IMR-90 (cell line): ENCODE results near the gene RFXANK. TPM values are rescaled to one million over a fixed set of nuclear protein-coding genes. Genes with fewer than 3 reads are reported as not detected.
"Not testable (repeated sequence)": the region's sequence is repeated elsewhere in the genome, so short reads cannot be mapped to it uniquely, and the experiment has no call there.

Experiments
- ATAC-seq: fragments of 200-7000 bp; cut with Tn5 transposase; 2 replicates; pipeline ENCODE4 v1.9.1; 2020; ENCODE audit warnings: low read depth, mild to moderate bottlenecking, moderate library complexity
- BruUV-seq: library from RNA; stranded (reverse); fragments of 400-500 nt; replicated peaks from 2 replicates; lab custom pipeline; 2021; lab: Mats Ljungman, UMichigan
- CTCF ChIA-PET: fragments of 300-600 bp; formaldehyde crosslinking; extraction: SDS; loops from one replicate; lab custom pipeline; 2021; ENCODE audit warnings: antibody characterized with exemption; lab: Yijun Ruan, JAX
- POLR2A ChIA-PET: fragments of 300-600 bp; sonication (Branson Sonifier 250); formaldehyde crosslinking; loops from one replicate; lab custom pipeline; 2022; ENCODE audit warnings: antibody characterized with exemption; ENCODE audit not compliant: unreplicated experiment; lab: Charles Lee
- DNase-seq: peaks from one replicate; pipeline ENCODE4 v3.0.0; 2013
- H2AFZ ChIP-seq: replicated peaks from 2 replicates; pipeline ENCODE3; 2013; ENCODE audit warnings: low read length, mild to moderate bottlenecking; ENCODE audit not compliant: poor library complexity
- H2AK5ac ChIP-seq: 2 replicates; pipeline ENCODE4 v1.6.1; 2013; ENCODE audit warnings: low read depth, low read length, inconsistent platforms
- H2AK9ac ChIP-seq: replicated peaks from 2 replicates; pipeline ENCODE3; 2013; ENCODE audit warnings: mild to moderate bottlenecking, low read depth, low read length, moderate library complexity; ENCODE audit not compliant: poor library complexity
- H2BK120ac ChIP-seq: 2 replicates; pipeline ENCODE4 v1.6.1; 2013; ENCODE audit warnings: low read depth, low read length, inconsistent platforms
- H2BK15ac ChIP-seq: 3 replicates; pipeline ENCODE4 v1.6.1; 2013; ENCODE audit warnings: low read depth, low read length, inconsistent platforms
- H2BK20ac ChIP-seq: 2 replicates; pipeline ENCODE4 v1.6.1; 2013; ENCODE audit warnings: low read depth, mild to moderate bottlenecking, inconsistent platforms, low read length, moderate library complexity
- H2BK5ac ChIP-seq: 2 replicates; pipeline ENCODE4 v1.6.1; 2013; ENCODE audit warnings: mild to moderate bottlenecking, low read depth, low read length, inconsistent platforms; ENCODE audit not compliant: poor library complexity, severe bottlenecking
- H3K14ac ChIP-seq: replicated peaks from 2 replicates; pipeline ENCODE4 v1.6.1; 2013; ENCODE audit warnings: low read depth, low read length, inconsistent platforms
- H3K18ac ChIP-seq: 2 replicates; pipeline ENCODE4 v1.6.1; 2013; ENCODE audit warnings: low read depth, low read length, control low read depth
- H3K23ac ChIP-seq: 2 replicates; pipeline ENCODE4 v1.6.1; 2013; ENCODE audit warnings: low read depth, low read length, inconsistent platforms
- H3K27ac ChIP-seq: 2 replicates; pipeline ENCODE4 v1.5.1; 2013; ENCODE audit warnings: mild to moderate bottlenecking, control low read depth, low read length; ENCODE audit not compliant: insufficient read depth
- H3K27me3 ChIP-seq: 2 replicates; pipeline ENCODE4 v1.6.1; 2013; ENCODE audit warnings: low read length; ENCODE audit not compliant: control insufficient read depth, insufficient read depth
- H3K36me3 ChIP-seq: 2 replicates; pipeline ENCODE4 v1.6.1; 2013; ENCODE audit warnings: low read length, mixed read lengths; ENCODE audit not compliant: control insufficient read depth, insufficient read depth
- H3K4ac ChIP-seq: 2 replicates; pipeline ENCODE4 v1.6.1; 2013; ENCODE audit warnings: low read depth, low read length, inconsistent platforms
- H3K4me1 ChIP-seq: 2 replicates; pipeline ENCODE4 v1.6.1; 2013; ENCODE audit warnings: low read length, mixed read lengths; ENCODE audit not compliant: control insufficient read depth, insufficient read depth
- H3K4me2 ChIP-seq: 2 replicates; pipeline ENCODE4 v1.6.1; 2013; ENCODE audit warnings: low read depth, mild to moderate bottlenecking, control low read depth, low read length, moderate library complexity
- H3K4me3 ChIP-seq: 2 replicates; pipeline ENCODE4 v1.5.1; 2013; ENCODE audit warnings: low read depth, mild to moderate bottlenecking, control low read depth, low read length, moderate library complexity; ENCODE audit not compliant: insufficient read depth
- H3K56ac ChIP-seq: 2 replicates; pipeline ENCODE4 v1.6.1; 2013; ENCODE audit warnings: low read length, inconsistent platforms; ENCODE audit not compliant: insufficient read depth; ENCODE audit errors: extremely low read depth
- H3K79me1 ChIP-seq, 2 experiments: 2 replicates each; pipeline ENCODE4 v1.6.1; 2013; ENCODE audit warnings: low read length in 2 of 2, inconsistent platforms in 1 of 2, low read depth in 1 of 2
- H3K9ac ChIP-seq: 2 replicates; pipeline ENCODE4 v1.6.1; 2013; ENCODE audit warnings: low read depth, low read length, control low read depth
- H3K9me1 ChIP-seq: 2 replicates; pipeline ENCODE4 v1.6.1; 2013; ENCODE audit warnings: low read length, inconsistent platforms; ENCODE audit not compliant: insufficient read depth
- H3K9me3 ChIP-seq: 2 replicates; pipeline ENCODE4 v1.6.1; 2013; ENCODE audit warnings: low read length; ENCODE audit not compliant: control insufficient read depth, insufficient read depth
- H4K20me1 ChIP-seq: 2 replicates; pipeline ENCODE4 v1.6.1; 2013; ENCODE audit warnings: low read length, inconsistent platforms; ENCODE audit not compliant: insufficient read depth
- H4K5ac ChIP-seq: 2 replicates; pipeline ENCODE4 v1.6.1; 2013; ENCODE audit warnings: mild to moderate bottlenecking, low read depth, low read length, control low read depth
- H4K8ac ChIP-seq, 2 experiments: 2 replicates each; pipeline ENCODE4 v1.6.1; 2013; ENCODE audit warnings: low read depth in 2 of 2, low read length in 2 of 2, control low read depth in 1 of 2, inconsistent platforms in 1 of 2
- H4K91ac ChIP-seq: 2 replicates; pipeline ENCODE4 v1.6.1; 2013; ENCODE audit warnings: low read depth, low read length, inconsistent platforms; ENCODE audit not compliant: insufficient read depth
- WGBS, 2 experiments: methylation state at CpG; one replicate each; pipeline versions ENCODE4 v1.1.5 to v1.1.7; 2013; ENCODE audit warnings: missing lambda C conversion rate in 2 of 2; ENCODE audit not compliant: insufficient read length in 1 of 2; ENCODE audit errors: extremely low coverage in 2 of 2; 5-methylcytosine and 5-hydroxymethylcytosine counted together
- dilution Hi-C: fragments of 300-500 bp; cut with HindIII; formaldehyde crosslinking; loops from one replicate; pipeline ENCODE4 v1.14.3; 2018; ENCODE audit warnings: low sequenced_read_pairs; ENCODE audit not compliant: unreplicated experiment
- in situ Hi-C: fragments of 300-500 bp; cut with MboI; formaldehyde crosslinking; loops from 3 replicates; pipeline ENCODE4 v1.14.3; 2019; ENCODE audit warnings: low sequenced_read_pairs, inconsistent platforms, mixed read lengths
- intact Hi-C: fragments of 100-400 bp; cut with micrococcal nuclease; formaldehyde crosslinking; loops from 2 replicates; pipeline ENCODE4 v1.10.0; 2022
- polyA plus RNA-seq, 3 experiments: library from polyadenylated mRNA; depleted of rRNA; stranded (reverse); fragments of >200 nt; gene quantifications; 2 replicates each; pipeline ENCODE4 v1.2.3, GENCODE V29; 2012; ENCODE audit warnings: low replicate concordance in 1 of 3
- total RNA-seq: library from RNA; depleted of rRNA; stranded (reverse); fragments of >200 nt; gene quantifications from 2 replicates; pipeline ENCODE4 v1.2.3, GENCODE V29; 2012

The RFXANK gene
- total and polyA plus RNA-seq, 2 of the 4 experiments (the other 2 are of a cell fraction) = 68.3 to 97.8 TPM

DNA sequence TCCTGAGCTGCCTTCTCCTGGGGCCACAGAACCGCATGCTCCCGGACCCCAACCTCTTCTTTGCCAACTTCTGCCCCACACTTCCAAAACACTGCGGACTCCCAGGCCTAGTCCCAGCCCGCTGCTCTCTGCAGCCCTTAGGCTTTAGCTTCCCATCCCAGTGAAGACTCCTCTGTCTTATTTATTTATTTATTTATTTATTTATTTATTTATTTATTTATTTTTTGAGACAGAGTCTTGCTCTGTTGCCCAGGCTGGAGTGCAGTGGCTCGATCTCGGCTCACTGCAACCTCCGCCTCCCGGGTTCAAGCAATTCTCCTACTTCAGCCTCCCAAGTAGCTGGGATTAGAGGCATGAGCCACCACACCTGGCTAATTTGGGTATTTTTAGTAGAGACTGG is 43.6 kb upstream of the RFXANK start:
- H3K27ac ChIP-seq, H3K9me3 ChIP-seq, BruUV-seq, H3K4me3 ChIP-seq, H2AK5ac ChIP-seq, dilution Hi-C loops, H3K79me1 ChIP-seq, H3K4me1 ChIP-seq, H4K91ac ChIP-seq, H3K14ac ChIP-seq, H3K4ac ChIP-seq, H3K4me2 ChIP-seq, H2BK15ac ChIP-seq, H3K56ac ChIP-seq, in situ Hi-C loops, H2BK120ac ChIP-seq, H2BK20ac ChIP-seq, H3K23ac ChIP-seq, H2BK5ac ChIP-seq, DNase-seq, H3K9me1 ChIP-seq, H2AFZ ChIP-seq, H3K9ac ChIP-seq, H4K5ac ChIP-seq, H2AK9ac ChIP-seq, H3K18ac ChIP-seq, POLR2A ChIA-PET, H3K27me3 ChIP-seq, H4K20me1 ChIP-seq, ATAC-seq, H4K8ac ChIP-seq: not testable (repeated sequence)
- intact Hi-C loops = loop anchor here (10.0 kb wide), 1 partner anchor 176 kb away; the partner anchor contains the start of genes MAU2 and SUGP1
- WGBS, 2 experiments = no CpG with 5 or more reads among the region's 8 CpGs
- peaks cover 12% of the 10 kb centered on the region for H3K36me3 ChIP-seq
- CTCF ChIA-PET = interaction anchor here (0.6 to 1.2 kb wide), 2 partner anchors 26 to 70 kb away, joined by 4 to 8 read pairs; no protein-coding TSS in a partner anchor
